Measurements from ENCODE around the gene EEFSEC. TPM values are rescaled to one million over a fixed set of nuclear protein-coding genes. Genes with fewer than 3 reads are reported as not detected.

The EEFSEC gene
- total and polyA plus RNA-seq, 2 of the 8 experiments (the other 6 are each of a cell fraction or from before 2014, with no cell fraction given): 13.1 to 19.8 TPM

DNA sequence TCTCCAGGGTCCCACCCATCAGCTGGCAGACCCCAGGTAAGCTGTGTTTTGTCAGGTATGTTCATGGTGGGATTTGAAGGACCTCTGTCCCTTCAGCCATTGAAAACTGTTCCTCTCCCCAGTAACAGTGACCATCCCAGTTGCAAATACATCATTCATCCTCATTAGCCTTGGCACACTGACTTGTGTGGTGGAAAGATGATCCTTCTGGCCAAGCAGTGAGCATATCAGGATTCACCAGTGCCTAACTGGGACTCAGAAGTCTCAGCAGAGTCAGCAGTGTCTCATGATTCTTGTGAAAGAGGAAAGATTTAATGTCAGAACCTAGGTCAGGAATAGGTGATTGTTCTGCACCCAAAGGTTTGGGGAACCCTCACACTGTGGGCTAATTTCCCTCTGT is 223.2 kb downstream of the EEFSEC start:
- H2BK12ac ChIP-seq (ENCODE audit: low read depth, low read length): no peak overlapping the region
- no peak overlapping the region for H2AK5ac ChIP-seq (ENCODE audit: low read depth, low read length)
- no peak overlapping the region for H2BK5ac ChIP-seq (ENCODE audit: low read depth, low read length)
- no peak overlapping the region for H2AFZ ChIP-seq (ENCODE audit: low read length)
- POLR2A ChIA-PET (ENCODE audit: partially characterized antibody): interaction anchor here (0.7 kb wide), 1 partner anchor 14 kb away, joined by 3 read pairs; no protein-coding TSS in a partner anchor
- no peak overlapping the region for H3K4me3 ChIP-seq (ENCODE audit: extremely low read depth in 1 of 4, insufficient read depth in 2 of 4, low read depth in 3 of 4, low read length in 4 of 4)
- H4K20me1 ChIP-seq (replicated peaks in 1 of 2; ENCODE audit: control insufficient read depth in 1 of 2, insufficient read depth in 2 of 2, low read length in 2 of 2): no peaks in the 10 kb centered on the region
- no peak overlapping the region for H3K4ac ChIP-seq (replicated peaks; ENCODE audit: insufficient read length, low read depth, low read length)
- no peak overlapping the region for H2BK120ac ChIP-seq (replicated peaks; ENCODE audit: low read depth, low read length)
- no peaks in the 10 kb centered on the region for H3K9me3 ChIP-seq (ENCODE audit: insufficient read depth in 2 of 2, low read depth in 1 of 2, low read length in 1 of 2)
- H4K5ac ChIP-seq (ENCODE audit: insufficient read length, low read depth, low read length): no peak overlapping the region
- no peaks in the 10 kb centered on the region for H3K79me1 ChIP-seq (ENCODE audit: low read depth, low read length)
- no peaks in the 10 kb centered on the region for H3K79me2 ChIP-seq (ENCODE audit: control insufficient read depth in 1 of 2, insufficient read depth in 2 of 2, low read length in 2 of 2)
- no peak overlapping the region for H3K56ac ChIP-seq (replicated peaks; ENCODE audit: insufficient read length, low read depth, low read length)
- CTCF ChIA-PET (ENCODE audit: partially characterized antibody): interaction anchor here (1.0 kb wide), 1 partner anchor 127 kb away, joined by 3 read pairs; no protein-coding TSS in a partner anchor
- no peak overlapping the region for H2BK20ac ChIP-seq (ENCODE audit: low read length)
- no peak overlapping the region for H3K9ac ChIP-seq (replicated peaks in 1 of 4; ENCODE audit: extremely low read depth in 1 of 4, low read depth in 3 of 4, low read length in 3 of 4)
- FAIRE-seq: no peak
- H3K18ac ChIP-seq (ENCODE audit: extremely low read depth, low read length): no peak overlapping the region
- H3K4me2 ChIP-seq (ENCODE audit: insufficient read depth in 1 of 2, low read depth in 2 of 2, low read length in 2 of 2): no peak overlapping the region
- no peak overlapping the region for H4K91ac ChIP-seq (replicated peaks; ENCODE audit: insufficient read length, low read length)
- DNase-seq (ENCODE audit: low read depth in 1 of 2, low spot score in 2 of 2): no peak
- no peak overlapping the region for H4K8ac ChIP-seq (ENCODE audit: extremely low read depth, insufficient read depth, low read length)
- H3K23ac ChIP-seq (ENCODE audit: insufficient read length): no peak overlapping the region
- no peaks in the 10 kb centered on the region for H3K36me3 ChIP-seq (ENCODE audit: control insufficient read depth in 2 of 4, insufficient read depth in 4 of 4, low read length in 3 of 4)
- H3K4me1 ChIP-seq (replicated peaks in 1 of 4; ENCODE audit: control insufficient read depth in 3 of 4, insufficient read depth in 4 of 4, low read length in 3 of 4): peaks cover 0 to 4% (median 0%) of the 10 kb centered on the region in 4 experiments; a peak in 1 of 7 replicates
- TF ChIP-seq ASH2L (IDR thresholded peaks at IDR 0.05; ENCODE audit: low read length) (no peak), ZNF274 (IDR thresholded peaks at IDR 0.05; ENCODE audit: borderline replicate concordance, extremely low read depth, low read length) (no peak), EGR1 (IDR thresholded peaks at IDR 0.05; ENCODE audit: borderline replicate concordance, low read depth, low read length) (no peak), SP2 (IDR thresholded peaks at IDR 0.05; ENCODE audit: low read length) (no peak), CBX8 (IDR thresholded peaks at IDR 0.05; ENCODE audit: borderline replicate concordance, low read depth, low read length) (no peak), POLR2AphosphoS5 (IDR thresholded peaks at IDR 0.05; ENCODE audit: low read depth, low read length) (no peak), KDM5A (IDR thresholded peaks at IDR 0.05; ENCODE audit: low read length) (no peak), RAD21 (IDR thresholded peaks at IDR 0.05 in 1 of 2, conservative IDR thresholded peaks at IDR 0.05 in 1 of 2; ENCODE audit: low read depth in 2 of 2, low read length in 2 of 2) (no peak), PHF8 (conservative IDR thresholded peaks at IDR 0.05; ENCODE audit: low read depth, low read length) (no peak), BCL11A (IDR thresholded peaks at IDR 0.05; ENCODE audit: low read depth in 2 of 2, low read length in 2 of 2) (no peak), CBX5 (IDR thresholded peaks at IDR 0.05; ENCODE audit: low read depth, low read length) (no peak), TCF12 (IDR thresholded peaks at IDR 0.05; ENCODE audit: low read depth, low read length) (no peak)
- H3K14ac ChIP-seq (ENCODE audit: insufficient read length): peak overlapping the region; percentile 28
- H3K27ac ChIP-seq (ENCODE audit: low read depth, low read length): no peak overlapping the region
- H3K23me2 ChIP-seq (ENCODE audit: low read depth, low read length): no peaks in the 10 kb centered on the region
- H3K27me3 ChIP-seq (replicated peaks in 1 of 4; ENCODE audit: control insufficient read depth in 3 of 4, extremely low read depth in 1 of 4, insufficient read depth in 3 of 4, low read length in 3 of 4): peaks cover 0 to 2% (median 0%) of the 10 kb centered on the region in 4 experiments; a peak in 1 of 7 replicates
- H2BK15ac ChIP-seq (ENCODE audit: low read length): no peak overlapping the region
